Mucosa of rectum (tissue), 2 donors: Measurements from ENCODE around the gene PTX3.

Experiments used
- H3K27ac ChIP-seq, 2 donors: one replicate each; pipeline ENCODE4 v1.7.0; 2013; ENCODE audit warnings: inconsistent platforms in 2 of 2, low read depth in 2 of 2, low read length in 2 of 2
- H3K27me3 ChIP-seq, 2 donors: one replicate each; pipeline ENCODE4 v1.7.0; 2013; ENCODE audit warnings: low read length in 2 of 2; ENCODE audit not compliant: control insufficient read depth in 2 of 2, insufficient read depth in 2 of 2
- H3K36me3 ChIP-seq, 2 donors: one replicate each; pipeline ENCODE4 v1.7.0; 2013; ENCODE audit warnings: low read length in 2 of 2; ENCODE audit not compliant: control insufficient read depth in 2 of 2, insufficient read depth in 2 of 2
- H3K4me1 ChIP-seq, 2 donors: one replicate each; pipeline ENCODE4 v1.7.0; 2013; ENCODE audit warnings: low read length in 2 of 2, mild to moderate bottlenecking in 1 of 2; ENCODE audit not compliant: control insufficient read depth in 2 of 2, insufficient read depth in 2 of 2
- H3K4me3 ChIP-seq, 2 donors: one replicate each; pipeline ENCODE4 v1.7.0; 2013; ENCODE audit warnings: low read length in 2 of 2
- H3K9ac ChIP-seq, 2 donors: one replicate each; pipeline ENCODE4 v1.7.0; 2013; ENCODE audit warnings: low read length in 2 of 2, low read depth in 1 of 2, mild to moderate bottlenecking in 1 of 2
- H3K9me3 ChIP-seq, 2 donors: one replicate each; pipeline ENCODE4 v1.7.0; 2013; ENCODE audit warnings: low read length in 2 of 2; ENCODE audit not compliant: control insufficient read depth in 2 of 2
- donor health status: healthy.
- donor health status: Normal muscosa, but diverticular disease.

The PTX3 gene

DNA sequence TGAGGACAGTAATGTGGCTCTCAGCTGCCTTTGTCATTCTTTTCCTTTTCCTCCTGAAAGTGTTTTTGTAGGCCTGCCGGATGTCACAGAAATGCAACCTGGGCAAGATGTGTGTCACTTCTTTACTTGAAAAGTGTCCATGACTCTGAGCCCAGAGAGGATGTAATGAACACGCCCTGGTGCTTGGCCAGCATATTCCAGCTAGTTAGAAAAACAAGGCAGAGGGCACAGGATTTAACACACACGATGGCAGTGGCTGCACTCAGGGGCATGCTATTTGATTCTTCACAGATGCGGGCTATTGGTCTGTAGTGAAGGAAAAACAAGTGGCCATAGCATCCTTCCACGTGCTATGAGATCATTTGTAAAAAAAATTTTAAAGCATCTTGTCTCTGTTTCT is 30.3 kb upstream of the PTX3 start:
- H3K36me3 ChIP-seq = no peaks in the 10 kb centered on the region
- no peaks in the 10 kb centered on the region for H3K9me3 ChIP-seq
- no peaks in the 10 kb centered on the region for H3K4me1 ChIP-seq
- H3K9ac ChIP-seq = no peak overlapping the region
- H3K27me3 ChIP-seq = no peaks in the 10 kb centered on the region
- no peak overlapping the region for H3K27ac ChIP-seq
- no peak overlapping the region for H3K4me3 ChIP-seq

DNA sequence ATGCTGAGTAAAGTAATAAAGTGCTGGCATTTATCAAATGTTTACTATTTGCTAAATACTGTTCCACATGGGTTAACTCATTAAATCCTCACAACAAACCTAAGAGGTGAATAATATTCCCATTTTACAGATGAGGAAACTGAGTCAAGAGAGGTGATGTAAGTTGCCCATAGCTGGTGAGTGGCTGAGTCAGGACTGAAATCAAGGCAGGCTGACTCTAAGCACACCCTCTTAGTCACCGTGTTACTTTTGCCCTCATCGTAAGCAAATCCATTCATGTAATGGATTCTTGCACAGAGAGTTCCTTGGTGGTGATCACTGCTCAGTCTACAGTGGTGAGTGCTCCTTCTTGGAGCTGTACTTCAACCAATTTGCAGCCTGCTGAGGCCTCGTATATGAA is 28.9 kb upstream of the PTX3 start:
- Histone ChIP-seq H3K4me3 (no peak overlapping the region), H3K36me3 (no peaks in the 10 kb centered on the region), H3K27me3 (no peaks in the 10 kb centered on the region), H3K9me3 (no peaks in the 10 kb centered on the region), H3K4me1 (no peaks in the 10 kb centered on the region), H3K27ac (no peak overlapping the region), H3K9ac (no peak overlapping the region)

DNA sequence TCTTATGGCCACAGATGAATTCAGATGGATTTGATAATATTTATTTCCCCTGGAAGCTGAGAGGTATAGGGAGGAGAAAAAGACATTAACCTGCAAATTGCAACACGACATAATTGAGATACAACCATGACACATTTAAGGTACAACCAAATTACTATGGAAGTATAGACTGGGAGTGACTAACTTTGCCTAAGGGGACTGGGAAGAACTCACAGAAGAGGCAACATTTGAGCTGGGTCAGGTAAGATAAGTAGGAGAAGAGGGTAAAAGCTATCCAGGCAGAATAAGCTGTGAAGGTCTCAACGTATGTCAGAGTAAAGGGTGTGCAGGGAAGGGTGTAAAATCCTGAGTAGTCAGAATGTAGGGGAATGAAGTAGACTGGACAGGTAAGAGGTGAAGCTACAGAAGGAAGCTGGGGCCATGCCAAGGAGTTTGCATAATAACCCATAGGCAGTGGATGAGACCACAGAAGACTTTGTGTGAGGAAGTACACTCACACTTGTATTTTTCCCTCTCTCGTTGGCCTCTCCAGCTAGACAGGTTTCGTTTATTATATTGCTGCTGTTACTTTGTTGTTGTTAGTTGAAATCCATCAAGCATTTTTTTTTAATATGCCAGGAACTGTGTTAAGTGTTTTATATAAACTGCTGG is 28.0 kb upstream of the PTX3 start:
- Histone ChIP-seq H3K27me3 (no peaks in the 10 kb centered on the region), H3K36me3 (no peaks in the 10 kb centered on the region), H3K9ac (no peak overlapping the region), H3K4me3 (no peak overlapping the region), H3K27ac (no peak overlapping the region), H3K4me1 (no peaks in the 10 kb centered on the region), H3K9me3 (no peaks in the 10 kb centered on the region)

DNA sequence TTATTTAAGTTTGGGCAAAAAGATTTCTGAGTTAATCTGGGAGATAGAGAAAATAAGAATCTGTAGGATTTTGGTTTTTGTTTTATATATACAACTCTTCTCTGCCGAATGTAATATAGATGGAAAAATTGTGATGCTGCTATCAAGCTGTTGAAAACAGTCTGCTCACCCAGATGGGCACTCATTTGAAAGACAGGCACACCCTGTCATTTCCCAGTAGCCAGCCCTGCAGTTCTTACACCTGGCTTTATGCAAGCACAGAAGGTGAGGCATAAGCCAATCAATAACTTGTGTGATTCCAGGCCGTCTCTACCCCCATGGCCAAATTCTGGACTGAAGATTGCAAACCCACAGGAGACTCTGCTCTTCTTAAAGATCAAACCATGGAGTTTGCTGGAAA is 27.1 kb upstream of the PTX3 start:
- H3K27me3 ChIP-seq = no peaks in the 10 kb centered on the region
- H3K9ac ChIP-seq = no peak overlapping the region
- H3K4me1 ChIP-seq = no peaks in the 10 kb centered on the region
- H3K4me3 ChIP-seq = no peak overlapping the region
- no peaks in the 10 kb centered on the region for H3K9me3 ChIP-seq
- H3K36me3 ChIP-seq = no peaks in the 10 kb centered on the region
- no peak overlapping the region for H3K27ac ChIP-seq

DNA sequence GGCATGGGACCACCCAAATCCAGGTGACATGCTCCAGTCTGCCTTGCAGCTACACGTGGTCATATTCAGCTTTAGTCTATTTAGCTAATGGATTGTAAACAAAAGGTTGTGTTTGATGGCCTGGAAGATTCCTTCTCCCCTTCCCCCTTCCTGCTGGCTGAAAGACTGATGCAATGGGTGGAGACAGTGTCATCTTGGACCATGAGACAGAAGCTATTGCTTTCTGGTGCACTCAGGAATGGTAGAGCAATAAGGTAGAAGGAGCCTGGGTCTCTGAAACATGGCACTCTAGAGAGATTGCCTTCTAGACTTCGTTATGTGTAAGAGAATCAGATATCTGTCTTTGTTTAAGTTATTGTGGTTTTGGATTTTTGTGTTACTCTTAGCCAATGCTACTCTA is 25.7 kb upstream of the PTX3 start:
- Histone ChIP-seq H3K4me3 (no peak overlapping the region), H3K4me1 (no peaks in the 10 kb centered on the region), H3K9me3 (no peaks in the 10 kb centered on the region), H3K9ac (no peak overlapping the region), H3K27me3 (no peaks in the 10 kb centered on the region), H3K27ac (no peak overlapping the region), H3K36me3 (no peaks in the 10 kb centered on the region)

DNA sequence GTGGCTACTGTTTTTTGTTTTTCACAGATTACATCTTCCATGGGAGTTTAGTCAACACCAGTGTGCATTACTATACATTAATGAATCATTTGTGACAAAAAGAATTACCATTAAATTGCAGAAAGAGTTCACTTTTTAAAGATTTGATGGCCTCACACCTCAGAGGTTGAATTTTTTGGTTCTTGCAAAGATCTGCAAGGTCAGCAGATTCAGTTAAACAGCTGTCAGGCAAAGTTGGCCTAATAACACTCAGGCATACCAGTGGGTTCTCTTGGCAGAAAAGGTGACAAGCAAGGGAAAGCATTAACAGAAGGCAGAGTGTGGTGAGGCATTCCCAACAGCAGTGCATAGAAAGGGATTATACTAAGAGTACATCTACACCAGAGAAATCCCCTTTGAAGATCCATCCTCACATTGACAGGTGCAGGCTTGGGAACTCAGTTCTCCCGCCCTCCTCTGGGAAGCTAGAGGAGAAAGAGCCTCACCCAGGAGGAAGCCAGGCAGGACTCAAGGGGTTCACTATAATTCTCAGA is 24.3 kb upstream of the PTX3 start:
- Histone ChIP-seq H3K9me3 (no peaks in the 10 kb centered on the region), H3K36me3 (no peaks in the 10 kb centered on the region), H3K4me1 (no peaks in the 10 kb centered on the region), H3K4me3 (no peak overlapping the region), H3K9ac (no peak overlapping the region), H3K27ac (no peak overlapping the region), H3K27me3 (no peaks in the 10 kb centered on the region)

DNA sequence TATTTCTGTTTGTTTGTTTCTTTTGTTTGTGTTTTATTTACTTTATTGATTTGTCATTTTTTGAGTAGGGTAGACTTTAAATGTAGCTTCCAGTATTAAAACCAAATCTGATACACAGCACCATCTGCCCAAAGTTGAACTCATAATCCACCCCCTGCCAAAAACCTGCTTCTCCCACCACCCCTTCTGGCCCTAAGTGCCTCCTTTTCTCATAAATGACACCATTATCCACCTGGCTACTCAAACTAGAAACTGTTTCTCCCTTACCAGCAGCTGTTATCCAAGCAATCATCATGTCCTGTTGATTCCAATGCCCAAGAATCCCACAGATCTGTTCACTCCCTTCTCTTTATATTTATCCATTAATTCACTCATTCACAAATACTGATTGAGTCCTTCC is 21.8 kb upstream of the PTX3 start:
- Histone ChIP-seq H3K9me3 (no peaks in the 10 kb centered on the region), H3K27ac (no peak overlapping the region), H3K4me3 (no peak overlapping the region), H3K27me3 (no peaks in the 10 kb centered on the region), H3K36me3 (no peaks in the 10 kb centered on the region), H3K9ac (no peak overlapping the region), H3K4me1 (no peaks in the 10 kb centered on the region)

DNA sequence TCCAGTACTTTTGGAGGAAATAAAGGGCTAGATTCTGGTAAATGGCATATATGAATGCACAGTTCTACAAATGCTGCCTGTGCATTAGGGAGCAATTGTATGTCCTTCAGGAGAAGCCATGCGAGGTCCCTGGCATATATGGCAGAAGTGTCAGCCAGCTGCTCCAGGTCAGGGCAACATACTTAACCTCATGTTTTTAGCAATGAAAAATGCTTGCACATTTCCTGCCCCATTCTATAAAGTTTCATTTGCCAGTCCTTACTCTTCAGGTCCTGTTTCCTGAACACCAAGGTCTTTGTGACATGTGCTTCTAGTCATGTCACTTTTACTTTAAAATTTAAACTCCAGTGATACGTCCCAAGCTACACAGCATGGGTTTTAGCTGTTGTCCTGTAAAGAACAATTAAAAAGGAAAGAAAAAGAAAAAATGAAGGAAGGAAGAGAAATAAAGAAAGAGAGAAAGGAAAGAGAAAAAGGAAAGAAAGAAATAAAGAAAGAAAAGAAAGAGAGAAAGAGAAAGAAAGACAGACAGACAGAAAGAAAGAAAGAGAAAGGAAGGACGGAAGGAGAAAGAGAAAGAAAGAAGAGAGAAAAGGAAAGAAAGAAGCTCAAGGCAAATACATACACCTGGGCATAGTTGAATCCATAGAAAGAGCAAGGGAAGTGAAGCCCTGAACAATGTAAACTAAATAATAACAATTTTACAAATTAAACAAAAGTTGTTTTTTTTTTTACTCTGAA is 20.1 kb upstream of the PTX3 start:
- Histone ChIP-seq H3K4me1 (no peaks in the 10 kb centered on the region), H3K9ac (no peak overlapping the region), H3K27me3 (no peaks in the 10 kb centered on the region), H3K9me3 (no peaks in the 10 kb centered on the region), H3K36me3 (no peaks in the 10 kb centered on the region), H3K4me3 (no peak overlapping the region), H3K27ac (no peak overlapping the region)

DNA sequence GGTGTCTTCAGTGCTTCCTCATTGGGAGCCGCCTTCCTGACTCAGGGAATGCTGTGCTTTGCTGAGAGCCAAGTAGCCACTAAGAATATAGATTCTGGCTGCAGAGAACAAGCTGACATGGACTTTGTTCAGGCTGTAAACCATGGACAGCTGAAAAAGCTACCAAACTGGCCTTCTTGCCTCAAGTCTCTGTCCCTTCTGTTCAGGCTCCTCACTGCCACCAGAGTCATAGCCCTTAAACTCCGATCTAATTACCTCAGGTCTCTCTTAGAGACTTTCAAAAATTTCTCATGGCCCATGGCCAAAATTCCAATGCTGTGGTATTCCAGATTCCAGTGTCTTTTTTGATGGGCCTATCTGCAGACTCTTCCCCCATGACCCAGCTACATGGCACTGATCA is 19.4 kb upstream of the PTX3 start:
- no peaks in the 10 kb centered on the region for H3K9me3 ChIP-seq
- no peak overlapping the region for H3K4me3 ChIP-seq

DNA sequence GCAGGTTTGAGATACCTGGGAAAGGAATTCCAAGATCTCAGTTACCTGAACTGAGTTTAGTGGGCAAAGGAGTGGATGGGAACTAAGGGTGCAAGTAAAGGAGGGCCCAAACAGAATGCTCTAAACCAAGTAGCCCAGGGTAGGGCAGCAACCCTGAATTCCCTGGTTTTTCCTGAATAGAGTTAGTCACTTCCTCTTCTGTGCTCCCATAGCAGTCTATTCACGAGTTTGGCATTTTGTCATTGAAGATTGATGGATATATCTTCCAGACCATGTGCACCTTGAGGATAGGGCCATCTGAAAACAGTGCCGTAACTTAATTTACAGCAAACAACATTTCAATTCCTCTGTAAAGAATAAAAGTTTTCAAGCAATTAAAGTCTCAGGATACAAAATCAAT is 18.5 kb upstream of the PTX3 start:
- no peak overlapping the region for H3K4me3 ChIP-seq
- H3K9ac ChIP-seq = no peak overlapping the region
- H3K36me3 ChIP-seq = no peaks in the 10 kb centered on the region
- no peaks in the 10 kb centered on the region for H3K27me3 ChIP-seq
- no peaks in the 10 kb centered on the region for H3K9me3 ChIP-seq
- no peaks in the 10 kb centered on the region for H3K4me1 ChIP-seq
- no peak overlapping the region for H3K27ac ChIP-seq

More for the DNA sequence above, 19.4 kb upstream of the PTX3 start:
- Histone ChIP-seq H3K27me3 (no peaks in the 10 kb centered on the region), H3K9ac (no peak overlapping the region), H3K36me3 (no peaks in the 10 kb centered on the region), H3K4me1 (no peaks in the 10 kb centered on the region), H3K27ac (no peak overlapping the region)
